Vagina (tissue), 2 donors: Measurements from ENCODE around the gene DCUN1D3. TPM values are rescaled to one million over a fixed set of nuclear protein-coding genes. Genes with fewer than 3 reads are reported as not detected.

Experiments used
- DNase-seq, 2 donors: peaks; one replicate each; pipeline ENCODE4 v3.0.0-alpha.2; 2017; ENCODE audit errors: extremely low spot score in 2 of 2
- H3K27ac ChIP-seq: fragments of 200-600 bp; sonication (generic); one replicate; pipeline ENCODE4 v1.5.1; 2019
- H3K27me3 ChIP-seq: fragments of 200-600 bp; sonication (generic); one replicate; pipeline ENCODE4 v1.5.1; 2019
- H3K36me3 ChIP-seq, 2 donors: fragments of 200-600 bp; sonication (generic); one replicate each; pipeline ENCODE4 v1.5.1; 2017 to 2019
- H3K4me1 ChIP-seq: fragments of 200-600 bp; sonication (generic); one replicate; pipeline ENCODE4 v1.5.1; 2019
- H3K4me3 ChIP-seq, 2 donors: fragments of 200-600 bp; sonication (generic); 1 replicate in 1 of 2; 2 replicates in 1 of 2; pipeline ENCODE4 v1.5.1; 2016 to 2019
- H3K9me3 ChIP-seq: fragments of 200-600 bp; sonication (generic); one replicate; pipeline ENCODE4 v1.5.1; 2019
- POLR2A ChIP-seq, 2 donors: fragments of 450-650 bp; IDR thresholded peaks; one replicate each; pipeline ENCODE4 v1.6.1; 2017; ENCODE audit warnings: antibody characterized with exemption in 2 of 2, mild to moderate bottlenecking in 2 of 2, moderate library complexity in 2 of 2
- POLR2AphosphoS5 ChIP-seq, 2 donors: sonication (generic); formaldehyde crosslinking; IDR thresholded peaks; one replicate each; pipeline ENCODE4 v1.9.0; 2017; ENCODE audit warnings: antibody characterized with exemption in 2 of 2, mild to moderate bottlenecking in 2 of 2, low read depth in 1 of 2; ENCODE audit not compliant: insufficient read depth in 1 of 2
- intact Hi-C: fragments of 100-400 bp; cut with DNase I; formaldehyde crosslinking; loops from one replicate; pipeline ENCODE4 v1.15.1; 2023
- total RNA-seq: library from RNA; depleted of rRNA; stranded (reverse); fragments of >200 nt; gene quantifications from one replicate; pipeline ENCODE4 v1.2.3, GENCODE V29; 2016
- TF ChIP-seq, protein P1 (sequence below), 3 experiments: fragments of 450-650 bp in 2 of 3; fragments of 200-600 bp in 1 of 3; sonication (generic) in 1 of 3; IDR thresholded peaks; one replicate each; pipeline ENCODE4 v1.5.1; 2017 to 2019; ENCODE audit warnings: antibody characterized with exemption in 3 of 3, mild to moderate bottlenecking in 2 of 3, moderate library complexity in 2 of 3

DCUN1D3 gene
- total RNA-seq, 1 donor from 2014 or later, result 19.2 TPM

- TF ChIP-seq, protein P1, sequence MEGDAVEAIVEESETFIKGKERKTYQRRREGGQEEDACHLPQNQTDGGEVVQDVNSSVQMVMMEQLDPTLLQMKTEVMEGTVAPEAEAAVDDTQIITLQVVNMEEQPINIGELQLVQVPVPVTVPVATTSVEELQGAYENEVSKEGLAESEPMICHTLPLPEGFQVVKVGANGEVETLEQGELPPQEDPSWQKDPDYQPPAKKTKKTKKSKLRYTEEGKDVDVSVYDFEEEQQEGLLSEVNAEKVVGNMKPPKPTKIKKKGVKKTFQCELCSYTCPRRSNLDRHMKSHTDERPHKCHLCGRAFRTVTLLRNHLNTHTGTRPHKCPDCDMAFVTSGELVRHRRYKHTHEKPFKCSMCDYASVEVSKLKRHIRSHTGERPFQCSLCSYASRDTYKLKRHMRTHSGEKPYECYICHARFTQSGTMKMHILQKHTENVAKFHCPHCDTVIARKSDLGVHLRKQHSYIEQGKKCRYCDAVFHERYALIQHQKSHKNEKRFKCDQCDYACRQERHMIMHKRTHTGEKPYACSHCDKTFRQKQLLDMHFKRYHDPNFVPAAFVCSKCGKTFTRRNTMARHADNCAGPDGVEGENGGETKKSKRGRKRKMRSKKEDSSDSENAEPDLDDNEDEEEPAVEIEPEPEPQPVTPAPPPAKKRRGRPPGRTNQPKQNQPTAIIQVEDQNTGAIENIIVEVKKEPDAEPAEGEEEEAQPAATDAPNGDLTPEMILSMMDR (IDR thresholded peaks at IDR 0.05), result no peak
- TF ChIP-seq POLR2AphosphoS5 (IDR thresholded peaks at IDR 0.05; ENCODE audit: insufficient read depth in 1 of 2, low read depth in 1 of 2) (peak in 1 of 2 donors; percentile 84), POLR2A (IDR thresholded peaks at IDR 0.05) (no peak)
- peaks cover 87% of the 10 kb centered on the region for H3K4me1 ChIP-seq
- H3K4me3 ChIP-seq, result no peak overlapping the region
- intact Hi-C loops, result loop anchor here (5.0 kb wide), 1 partner anchor 39 kb away; no protein-coding TSS in a partner anchor
- H3K36me3 ChIP-seq, result no peaks in the 10 kb centered on the region
- H3K27ac ChIP-seq, result peak overlapping the region; percentile 79
- DNase-seq, result no peak
- H3K27me3 ChIP-seq, result no peaks in the 10 kb centered on the region
- H3K9me3 ChIP-seq, result no peaks in the 10 kb centered on the region
Measured at GRCh38 chr16:20906341-20907255, 6.4 kb upstream of the DCUN1D3 start.

- H3K27ac ChIP-seq, result peak overlapping the region; percentile 79
- H3K4me1 ChIP-seq, result peaks cover 79% of the 10 kb centered on the region
- DNase-seq, result no peak
- H3K36me3 ChIP-seq, result no peaks in the 10 kb centered on the region
- no peak overlapping the region for H3K4me3 ChIP-seq
- H3K9me3 ChIP-seq, result no peaks in the 10 kb centered on the region
- TF ChIP-seq, protein P1 (IDR thresholded peaks at IDR 0.05), result no peak
- TF ChIP-seq POLR2AphosphoS5 (IDR thresholded peaks at IDR 0.05; ENCODE audit: insufficient read depth in 1 of 2, low read depth in 1 of 2) (no peak), POLR2A (IDR thresholded peaks at IDR 0.05) (no peak)
- H3K27me3 ChIP-seq, result no peaks in the 10 kb centered on the region
- intact Hi-C loops, result loop anchor here (5.0 kb wide), 1 partner anchor 38 kb away; no protein-coding TSS in a partner anchor
Measured at GRCh38 chr16:20905576-20905975, 5.4 kb upstream of the DCUN1D3 start.

DNA sequence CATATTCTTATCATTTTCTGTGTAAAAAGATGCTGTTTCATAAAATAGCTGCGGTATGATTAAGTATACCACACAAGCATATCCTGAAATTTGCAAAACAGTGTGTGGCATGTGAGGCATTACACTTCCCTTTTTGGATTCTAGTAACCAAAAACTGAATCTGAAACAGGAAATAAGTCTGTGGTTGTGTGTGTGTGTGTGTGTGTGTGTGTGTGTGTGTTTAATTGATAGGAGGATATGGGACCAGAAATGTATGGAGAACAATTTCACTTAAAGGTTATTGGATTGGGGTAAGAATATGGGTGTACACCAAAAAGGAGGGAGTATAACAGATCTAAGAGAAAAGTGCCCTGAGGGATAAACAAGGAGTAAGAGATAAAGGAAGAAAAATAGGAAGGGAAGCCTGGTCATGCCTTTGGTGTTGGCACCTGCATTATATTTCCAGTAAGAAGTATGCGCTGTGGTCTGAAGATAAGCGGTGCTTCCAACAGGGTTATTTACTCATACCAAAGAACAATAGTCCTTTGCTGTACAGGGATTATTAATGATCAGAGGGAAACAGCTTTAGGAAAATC lies 4.4 kb upstream of the DCUN1D3 start:
- Histone ChIP-seq H3K4me3 (no peak overlapping the region), H3K27ac (peak overlapping the region; percentile 79), H3K4me1 (peaks cover 73% of the 10 kb centered on the region), H3K27me3 (no peaks in the 10 kb centered on the region), H3K36me3 (no peaks in the 10 kb centered on the region), H3K9me3 (no peaks in the 10 kb centered on the region)
- TF ChIP-seq POLR2A (IDR thresholded peaks at IDR 0.05) (no peak), POLR2AphosphoS5 (IDR thresholded peaks at IDR 0.05; ENCODE audit: insufficient read depth in 1 of 2, low read depth in 1 of 2) (peak; percentile 15 to 47)
- no peak for DNase-seq
- intact Hi-C loops, result loop anchor here (5.0 kb wide), 1 partner anchor 37 kb away; no protein-coding TSS in a partner anchor

- Histone ChIP-seq H3K4me1 (peaks cover 78% of the 10 kb centered on the region), H3K4me3 (no peak overlapping the region), H3K36me3 (no peaks in the 10 kb centered on the region), H3K9me3 (no peaks in the 10 kb centered on the region), H3K27me3 (no peaks in the 10 kb centered on the region), H3K27ac (peak overlapping the region; percentile 79)
- TF ChIP-seq, protein P1 (IDR thresholded peaks at IDR 0.05), result no peak
- TF ChIP-seq POLR2A (IDR thresholded peaks at IDR 0.05) (no peak), POLR2AphosphoS5 (IDR thresholded peaks at IDR 0.05; ENCODE audit: insufficient read depth in 1 of 2, low read depth in 1 of 2) (no peak)
- intact Hi-C loops, result no loop called here
- DNase-seq, result no peak
Measured at GRCh38 chr16:20903899-20904506, 3.8 kb upstream of the DCUN1D3 start.

DNA sequence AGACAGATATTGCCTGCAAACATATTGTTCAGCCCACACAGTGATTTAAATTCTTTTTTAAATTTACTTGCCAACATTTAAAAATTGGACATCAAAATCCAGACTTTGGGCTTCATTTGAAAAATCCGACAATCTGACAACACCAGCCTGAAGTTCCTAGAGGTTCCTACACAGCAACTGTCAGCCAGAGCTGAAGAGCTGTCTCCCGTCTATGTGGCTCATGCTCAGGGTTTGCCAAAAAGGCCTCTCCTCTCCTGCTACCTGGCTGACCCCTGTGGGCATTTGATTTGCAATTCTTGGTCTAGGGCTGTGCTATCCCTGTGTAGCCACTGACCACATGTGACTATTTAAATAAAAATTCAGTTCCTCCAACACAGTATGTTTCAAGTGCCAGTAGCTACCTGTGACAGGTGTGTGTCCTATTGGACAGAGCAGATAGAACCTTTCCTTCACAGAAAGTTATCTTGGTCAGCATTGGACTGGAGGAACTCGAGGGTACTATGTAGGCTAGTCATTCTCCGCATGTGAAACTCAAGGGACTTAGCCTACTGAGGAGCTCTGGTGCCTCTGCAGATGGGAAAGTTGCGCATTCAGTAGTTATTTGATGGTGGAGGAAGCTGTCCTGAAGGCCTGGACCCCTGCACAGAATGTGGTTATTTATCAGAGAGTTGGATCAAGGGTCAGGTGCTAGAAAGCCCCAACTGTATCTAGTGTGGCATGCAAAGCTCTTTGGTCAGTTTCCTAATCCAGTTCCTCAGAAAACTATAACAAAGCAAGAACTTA lies 3.1 kb upstream of the DCUN1D3 start:
- Histone ChIP-seq H3K4me3 (no peak overlapping the region), H3K9me3 (no peaks in the 10 kb centered on the region), H3K4me1 (peaks cover 82% of the 10 kb centered on the region), H3K27ac (peak overlapping the region; percentile 79), H3K27me3 (no peaks in the 10 kb centered on the region), H3K36me3 (no peaks in the 10 kb centered on the region)
- TF ChIP-seq POLR2A (IDR thresholded peaks at IDR 0.05) (no peak), POLR2AphosphoS5 (IDR thresholded peaks at IDR 0.05; ENCODE audit: insufficient read depth in 1 of 2, low read depth in 1 of 2) (no peak)
- TF ChIP-seq, protein P1 (IDR thresholded peaks at IDR 0.05), result no peak
- intact Hi-C loops, result no loop called here
- no peak for DNase-seq
